Measurements from ENCODE around the gene GATA2. TPM values are rescaled to one million over a fixed set of nuclear protein-coding genes. Genes with fewer than 3 reads are reported as not detected.

GATA2 gene
- total RNA-seq, 1 donor = 0.72 TPM

GRCh38 chr3:128459461-128459820 lies 33.6 kb downstream of the GATA2 start:
- TF ChIP-seq CTCF (IDR thresholded peaks at IDR 0.05; ENCODE audit: extremely low read depth, low read depth, low read length) = no peak
- Histone ChIP-seq H3K9me3 (ENCODE audit: low read depth, low read length) (no peaks in the 10 kb centered on the region), H3K36me3 (ENCODE audit: insufficient read depth, low read length) (no peaks in the 10 kb centered on the region), H3K27me3 (ENCODE audit: insufficient read depth, low read length) (peaks cover 34% of the 10 kb centered on the region), H3K4me1 (ENCODE audit: insufficient read depth, low read length) (no peaks in the 10 kb centered on the region), H3K4me2 (ENCODE audit: insufficient read depth, low read length) (no peak overlapping the region), H3K4me3 (ENCODE audit: insufficient read depth, low read length) (no peak overlapping the region), H3K27ac (ENCODE audit: low read depth, low read length) (no peak overlapping the region), H4K20me1 (ENCODE audit: insufficient read depth, low read length) (no peaks in the 10 kb centered on the region), H3K79me2 (ENCODE audit: insufficient read depth, low read length) (no peaks in the 10 kb centered on the region), H2AFZ (ENCODE audit: low read length) (no peak overlapping the region)
- DNase-seq (ENCODE audit: insufficient read length, low spot score, missing footprints) = no peak

GRCh38 chr3:128458746-128459460 lies 34.1 kb downstream of the GATA2 start:
- Histone ChIP-seq H3K4me1 (ENCODE audit: insufficient read depth, low read length) (no peaks in the 10 kb centered on the region), H3K4me3 (ENCODE audit: insufficient read depth, low read length) (no peak overlapping the region), H3K4me2 (ENCODE audit: insufficient read depth, low read length) (no peak overlapping the region), H3K9me3 (ENCODE audit: low read depth, low read length) (no peaks in the 10 kb centered on the region), H4K20me1 (ENCODE audit: insufficient read depth, low read length) (no peaks in the 10 kb centered on the region), H2AFZ (ENCODE audit: low read length) (no peak overlapping the region), H3K79me2 (ENCODE audit: insufficient read depth, low read length) (no peaks in the 10 kb centered on the region), H3K27ac (ENCODE audit: low read depth, low read length) (no peak overlapping the region), H3K27me3 (ENCODE audit: insufficient read depth, low read length) (peaks cover 35% of the 10 kb centered on the region), H3K36me3 (ENCODE audit: insufficient read depth, low read length) (no peaks in the 10 kb centered on the region)
- DNase-seq (ENCODE audit: insufficient read length, low spot score, missing footprints) = no peak
- TF ChIP-seq CTCF (IDR thresholded peaks at IDR 0.05; ENCODE audit: extremely low read depth, low read depth, low read length) = no peak

- Histone ChIP-seq H3K4me1 (ENCODE audit: insufficient read depth, low read length) (no peaks in the 10 kb centered on the region), H3K36me3 (ENCODE audit: insufficient read depth, low read length) (no peaks in the 10 kb centered on the region), H4K20me1 (ENCODE audit: insufficient read depth, low read length) (no peaks in the 10 kb centered on the region), H3K4me2 (ENCODE audit: insufficient read depth, low read length) (no peak overlapping the region), H2AFZ (ENCODE audit: low read length) (no peak overlapping the region), H3K27me3 (ENCODE audit: insufficient read depth, low read length) (peaks cover 41% of the 10 kb centered on the region), H3K79me2 (ENCODE audit: insufficient read depth, low read length) (no peaks in the 10 kb centered on the region), H3K9me3 (ENCODE audit: low read depth, low read length) (no peaks in the 10 kb centered on the region), H3K27ac (ENCODE audit: low read depth, low read length) (no peak overlapping the region), H3K4me3 (ENCODE audit: insufficient read depth, low read length) (no peak overlapping the region)
- TF ChIP-seq CTCF (IDR thresholded peaks at IDR 0.05; ENCODE audit: extremely low read depth, low read depth, low read length) = no peak
- no peak for DNase-seq (ENCODE audit: insufficient read length, low spot score, missing footprints)
Observed at GRCh38 chr3:128457937-128458336, 35.1 kb downstream of the GATA2 start.

GRCh38 chr3:128456776-128457715 lies 36.0 kb downstream of the GATA2 start:
- Histone ChIP-seq H4K20me1 (ENCODE audit: insufficient read depth, low read length) (no peaks in the 10 kb centered on the region), H3K27me3 (ENCODE audit: insufficient read depth, low read length) (peaks cover 45% of the 10 kb centered on the region), H3K9me3 (ENCODE audit: low read depth, low read length) (no peaks in the 10 kb centered on the region), H3K36me3 (ENCODE audit: insufficient read depth, low read length) (no peaks in the 10 kb centered on the region), H3K27ac (ENCODE audit: low read depth, low read length) (no peak overlapping the region), H3K4me2 (ENCODE audit: insufficient read depth, low read length) (no peak overlapping the region), H3K4me1 (ENCODE audit: insufficient read depth, low read length) (no peaks in the 10 kb centered on the region), H3K4me3 (ENCODE audit: insufficient read depth, low read length) (no peak overlapping the region), H2AFZ (ENCODE audit: low read length) (no peak overlapping the region), H3K79me2 (ENCODE audit: insufficient read depth, low read length) (no peaks in the 10 kb centered on the region)
- no peak for TF ChIP-seq CTCF (IDR thresholded peaks at IDR 0.05; ENCODE audit: extremely low read depth, low read depth, low read length)
- no peak for DNase-seq (ENCODE audit: insufficient read length, low spot score, missing footprints)

Data from osteoblast (primary cell).